Transverse colon (tissue), 4 donors: ENCODE results near the gene HNRNPA1. TPM values are rescaled to one million over a fixed set of nuclear protein-coding genes. Genes with fewer than 3 reads are reported as not detected.

Experiments used
- DNase-seq: peaks from one replicate; pipeline ENCODE4 v3.0.0-alpha.2; 2019
- H3K27ac ChIP-seq, 4 donors: fragments of 200-600 bp; sonication (generic); 2 replicates each; pipeline ENCODE4 v1.5.1; 2016 to 2018; ENCODE audit warnings: inconsistent platforms in 4 of 4
- H3K27me3 ChIP-seq: fragments of 200-600 bp; sonication (generic); 2 replicates; pipeline ENCODE4 v1.5.1; 2017; ENCODE audit warnings: inconsistent platforms
- H3K36me3 ChIP-seq, 4 donors: fragments of 200-600 bp; sonication (generic); 2 replicates each; pipeline ENCODE4 v1.5.1; 2017 to 2019; ENCODE audit warnings: inconsistent platforms in 4 of 4
- H3K4me1 ChIP-seq, 4 donors: fragments of 200-600 bp; sonication (generic); 2 replicates each; pipeline ENCODE4 v1.5.1; 2017 to 2020; ENCODE audit warnings: inconsistent platforms in 4 of 4
- H3K4me3 ChIP-seq, 4 donors: fragments of 200-600 bp; sonication (generic); 1 replicate in 1 of 4; 2 replicates in 3 of 4; pipeline versions ENCODE4 v1.5.1 to v1.6.1; 2017 to 2019; ENCODE audit warnings: inconsistent platforms in 4 of 4
- H3K9me3 ChIP-seq, 2 donors: fragments of 200-600 bp; sonication (generic); 2 replicates each; pipeline ENCODE4 v1.5.1; 2017 to 2019; ENCODE audit warnings: inconsistent platforms in 2 of 2
- CTCF ChIP-seq, 5 experiments: fragments of 200-600 bp in 3 of 5; fragments of 450-650 bp in 2 of 5; sonication (generic) in 3 of 5; IDR thresholded peaks; 1 replicate in 2 of 5; 2 replicates in 3 of 5; pipeline ENCODE4 v1.5.1; 2016 to 2017; ENCODE audit warnings: antibody characterized with exemption in 5 of 5, inconsistent platforms in 3 of 5, mild to moderate bottlenecking in 2 of 5, moderate library complexity in 1 of 5
- EP300 ChIP-seq: sonication (generic); formaldehyde crosslinking; IDR thresholded peaks from one replicate; pipeline ENCODE4 v1.6.1; 2017; ENCODE audit warnings: antibody characterized with exemption, low read depth
- POLR2A ChIP-seq: fragments of 450-650 bp; IDR thresholded peaks from one replicate; pipeline ENCODE4 v1.6.1; 2016; ENCODE audit warnings: antibody characterized with exemption, mild to moderate bottlenecking, moderate library complexity
- POLR2AphosphoS5 ChIP-seq, 3 donors: sonication (generic); formaldehyde crosslinking; IDR thresholded peaks; one replicate each; pipeline ENCODE4 v1.6.1; 2016; ENCODE audit warnings: antibody characterized with exemption in 3 of 3
- WGBS, 2 donors: methylation state at CpG; one replicate each; pipeline ENCODE4 v1.1.5; 2018; ENCODE audit warnings: low coverage in 1 of 2; 5-methylcytosine and 5-hydroxymethylcytosine counted together
- in situ Hi-C, 4 donors: fragments of 200-750 bp; cut with MboI; loops; one replicate each; pipeline versions ENCODE4 v1.15.0 to v1.15.1; 2017; ENCODE audit warnings: low sequenced_read_pairs in 3 of 4, low pct_ligation_motif_present in 1 of 4, low pct_unique_long_range_greater_than_20kb in 1 of 4
- intact Hi-C: fragments of 100-400 bp; cut with DNase I; formaldehyde crosslinking; loops from one replicate; pipeline ENCODE4 v1.15.1; 2023; ENCODE audit warnings: low total_unique reads
- total RNA-seq, 4 donors: library from RNA; depleted of rRNA; stranded (reverse); fragments of >200 nt; gene quantifications; one replicate each; pipeline ENCODE4 v1.1.0, GENCODE V29; 2016

The HNRNPA1 gene
- total RNA-seq, 4 donors from 2014 or later = 104 to 747 (median 326) TPM

- no peak for DNase-seq
- in situ Hi-C loops (loop anchor here in 1 of 4 donors (10.0 kb wide), 1 partner anchor 107 kb away; the partner anchor contains the start of gene GPR84), intact Hi-C loops (no loop called here)
- Histone ChIP-seq H3K27me3 (no peaks in the 10 kb centered on the region), H3K27ac (peak overlapping the region; percentile 65 to 81 (median 76)), H3K4me1 (peaks cover 5 to 34% (median 20%) of the 10 kb centered on the region in 4 donors), H3K36me3 (peaks cover 0 to 10% (median 2%) of the 10 kb centered on the region in 4 donors), H3K9me3 (no peaks in the 10 kb centered on the region), H3K4me3 (no peak overlapping the region)
- TF ChIP-seq POLR2A = no peak
Observed at GRCh38 chr12:54258201-54258681, 22.3 kb upstream of the HNRNPA1 start.

GRCh38 chr12:54259194-54260011, 21.1 kb upstream of the HNRNPA1 start:
- in situ Hi-C loops (loop anchor here in 1 of 4 donors (10.0 kb wide), 1 partner anchor 105 kb away; the partner anchor contains the start of gene GPR84), intact Hi-C loops (no loop called here)
- peak overlapping the region; percentile 7 to 42 (median 26) for H3K4me3 ChIP-seq
- TF ChIP-seq POLR2AphosphoS5 (IDR thresholded peaks at IDR 0.05) (peak in 2 of 3 donors; percentile 18 to 32), CTCF (IDR thresholded peaks at IDR 0.05) (no peak), POLR2A (no peak), EP300 (no peak)
- peaks cover 0 to 10% (median 2%) of the 10 kb centered on the region in 4 donors for H3K36me3 ChIP-seq
- H3K27me3 ChIP-seq = no peaks in the 10 kb centered on the region
- H3K9me3 ChIP-seq = no peaks in the 10 kb centered on the region
- peaks cover 5 to 34% (median 20%) of the 10 kb centered on the region in 4 donors for H3K4me1 ChIP-seq
- 28 to 42% methylated on average over 4 to 11 of the region's 11 CpGs for WGBS, 2 donors
- H3K27ac ChIP-seq = peak overlapping the region; percentile 65 to 81 (median 76)
- DNase-seq = peak; percentile 64

GRCh38 chr12:54261815-54262402, 18.6 kb upstream of the HNRNPA1 start:
- no peak for TF ChIP-seq POLR2A
- WGBS, 2 donors = 76 to 79% methylated on average over 5 of the region's 5 CpGs
- Histone ChIP-seq H3K27ac (no peak overlapping the region), H3K27me3 (no peaks in the 10 kb centered on the region), H3K4me1 (peaks cover 5 to 34% (median 20%) of the 10 kb centered on the region in 4 donors), H3K9me3 (no peaks in the 10 kb centered on the region), H3K4me3 (no peak overlapping the region), H3K36me3 (peaks cover 0 to 5% (median 0%) of the 10 kb centered on the region in 4 donors)
- in situ Hi-C loops = no loop called here
- intact Hi-C loops = no loop called here
- no peak for DNase-seq

GRCh38 chr12:54262403-54262925, 18.1 kb upstream of the HNRNPA1 start:
- H3K4me1 ChIP-seq = peaks cover 5 to 34% (median 20%) of the 10 kb centered on the region in 4 donors
- no peak overlapping the region for H3K4me3 ChIP-seq
- in situ Hi-C loops (no loop called here), intact Hi-C loops (no loop called here)
- H3K27me3 ChIP-seq = no peaks in the 10 kb centered on the region
- H3K27ac ChIP-seq = no peak overlapping the region
- H3K9me3 ChIP-seq = no peaks in the 10 kb centered on the region
- no peak for DNase-seq
- 43 to 54% methylated on average over 4 of the region's 4 CpGs for WGBS, 2 donors
- no peak for TF ChIP-seq POLR2AphosphoS5 (IDR thresholded peaks at IDR 0.05)
- TF ChIP-seq EP300 = no peak
- TF ChIP-seq CTCF (IDR thresholded peaks at IDR 0.05) = no peak
- no peak for TF ChIP-seq POLR2A
- H3K36me3 ChIP-seq = no peaks in the 10 kb centered on the region

GRCh38 chr12:54265364-54265812, 15.1 kb upstream of the HNRNPA1 start:
- TF ChIP-seq EP300 = no peak
- TF ChIP-seq POLR2AphosphoS5 (IDR thresholded peaks at IDR 0.05) = no peak
- no peak for TF ChIP-seq CTCF (IDR thresholded peaks at IDR 0.05)
- no peak for TF ChIP-seq POLR2A
- in situ Hi-C loops (no loop called here), intact Hi-C loops (no loop called here)
- Histone ChIP-seq H3K9me3 (no peaks in the 10 kb centered on the region), H3K4me3 (no peak overlapping the region), H3K36me3 (no peaks in the 10 kb centered on the region), H3K4me1 (peaks cover 5 to 14% (median 11%) of the 10 kb centered on the region in 4 donors), H3K27me3 (no peaks in the 10 kb centered on the region), H3K27ac (no peak overlapping the region)
- no peak for DNase-seq
- 86 to 87% methylated on average over 2 to 4 of the region's 4 CpGs for WGBS, 2 donors
